ENCODE data around the gene KRI1. TPM values are rescaled to one million over a fixed set of nuclear protein-coding genes. Genes with fewer than 3 reads are reported as not detected.

The KRI1 gene
- total RNA-seq, 1 experiment from 2014 or later = 57.4 TPM

DNA sequence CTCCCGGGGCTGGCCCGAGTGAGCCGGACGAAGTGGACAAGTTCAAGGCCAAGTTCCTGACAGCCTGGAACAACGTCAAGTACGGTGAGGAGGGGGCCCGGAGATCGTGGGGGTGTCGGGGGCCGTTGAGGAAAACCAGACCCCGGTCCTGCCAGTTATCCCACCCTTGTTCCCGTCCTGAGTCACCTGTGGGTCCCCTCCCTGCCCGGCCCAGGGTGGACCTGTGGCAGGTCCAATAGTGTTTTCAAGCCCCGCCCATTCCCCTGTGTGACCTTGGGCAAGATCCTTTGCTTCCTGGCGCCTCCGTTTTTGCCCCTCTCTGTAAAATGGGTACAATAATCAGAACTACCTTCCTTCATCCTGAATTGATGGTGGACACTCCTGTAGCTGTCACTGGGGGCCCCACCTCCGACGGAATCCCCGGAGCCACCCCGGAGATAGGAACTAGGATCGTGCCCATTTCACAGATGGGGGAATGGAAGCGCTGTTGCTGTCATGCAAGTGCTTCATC lies 21.5 kb downstream of the KRI1 start:
- no peaks in the 10 kb centered on the region for H3K79me2 ChIP-seq (ENCODE audit: insufficient read depth, low read length)
- H3K9me3 Mint-ChIP-seq = no peaks in the 10 kb centered on the region
- no peaks in the 10 kb centered on the region for H3K79me1 ChIP-seq (ENCODE audit: insufficient read depth, low read depth, low read length, poor library complexity, severe bottlenecking)
- no peak overlapping the region for H3K4ac ChIP-seq (ENCODE audit: low read depth, low read length)
- H3K4me2 ChIP-seq (ENCODE audit: insufficient read depth, insufficient read length, low read length) = peak overlapping the region; percentile 53
- H3K27me3 ChIP-seq (ENCODE audit: insufficient read depth, low read length) = no peaks in the 10 kb centered on the region
- peaks cover 10 to 21% (median 21%) of the 10 kb centered on the region in 3 experiments; a peak in 6 of 7 replicates for H3K36me3 Mint-ChIP-seq (ENCODE audit: insufficient read depth in 1 of 3, low read depth in 3 of 3)
- H4K20me1 ChIP-seq (ENCODE audit: control insufficient read depth, insufficient read depth, insufficient read length) = no peaks in the 10 kb centered on the region
- H2BK20ac ChIP-seq (ENCODE audit: low read depth, low read length, poor library complexity, severe bottlenecking) = no peak overlapping the region
- TF ChIP-seq, protein P1, sequence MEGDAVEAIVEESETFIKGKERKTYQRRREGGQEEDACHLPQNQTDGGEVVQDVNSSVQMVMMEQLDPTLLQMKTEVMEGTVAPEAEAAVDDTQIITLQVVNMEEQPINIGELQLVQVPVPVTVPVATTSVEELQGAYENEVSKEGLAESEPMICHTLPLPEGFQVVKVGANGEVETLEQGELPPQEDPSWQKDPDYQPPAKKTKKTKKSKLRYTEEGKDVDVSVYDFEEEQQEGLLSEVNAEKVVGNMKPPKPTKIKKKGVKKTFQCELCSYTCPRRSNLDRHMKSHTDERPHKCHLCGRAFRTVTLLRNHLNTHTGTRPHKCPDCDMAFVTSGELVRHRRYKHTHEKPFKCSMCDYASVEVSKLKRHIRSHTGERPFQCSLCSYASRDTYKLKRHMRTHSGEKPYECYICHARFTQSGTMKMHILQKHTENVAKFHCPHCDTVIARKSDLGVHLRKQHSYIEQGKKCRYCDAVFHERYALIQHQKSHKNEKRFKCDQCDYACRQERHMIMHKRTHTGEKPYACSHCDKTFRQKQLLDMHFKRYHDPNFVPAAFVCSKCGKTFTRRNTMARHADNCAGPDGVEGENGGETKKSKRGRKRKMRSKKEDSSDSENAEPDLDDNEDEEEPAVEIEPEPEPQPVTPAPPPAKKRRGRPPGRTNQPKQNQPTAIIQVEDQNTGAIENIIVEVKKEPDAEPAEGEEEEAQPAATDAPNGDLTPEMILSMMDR (conservative IDR thresholded peaks at IDR 0.05) = no peak
- no peak overlapping the region for H4K91ac ChIP-seq (ENCODE audit: insufficient read length, low read depth, low read length)
- H3K4me1 Mint-ChIP-seq = peaks cover 4 to 12% of the 10 kb centered on the region in 2 experiments
- no peak overlapping the region for H3K14ac ChIP-seq (ENCODE audit: insufficient read depth, low read length)
- H3K4me3 Mint-ChIP-seq = peak overlapping the region; percentile 89
- no peak overlapping the region for H2AK5ac ChIP-seq (ENCODE audit: insufficient read length, low read length)
- no peaks in the 10 kb centered on the region for H3K23me2 ChIP-seq (ENCODE audit: insufficient read length, low read depth, low read length, poor library complexity, severe bottlenecking)
- H2BK120ac ChIP-seq (ENCODE audit: low read depth, low read length, poor library complexity, severe bottlenecking) = no peak overlapping the region
- H2BK5ac ChIP-seq (ENCODE audit: insufficient read length, low read length) = no peak overlapping the region
- peak overlapping the region in 2 of 3 experiments; percentile 88 to 91; a peak in 4 of 7 replicates for H3K27ac Mint-ChIP-seq
- peaks cover 2% of the 10 kb centered on the region; the same call in 1 of the 2 replicates for H3K27me3 Mint-ChIP-seq (ENCODE audit: low read depth)
- H3K4me1 ChIP-seq (ENCODE audit: insufficient read depth, low read length) = no peaks in the 10 kb centered on the region
- no peaks in the 10 kb centered on the region for H3K9me3 ChIP-seq (ENCODE audit: control insufficient read depth, low read depth, low read length)
- H2AFZ ChIP-seq (ENCODE audit: low read length) = no peak overlapping the region
- no CpG with 5 or more reads among the region's 22 CpGs for WGBS (ENCODE audit: extremely low coverage, insufficient read length, low lambda C conversion rate)
- H3K27ac ChIP-seq (ENCODE audit: insufficient read length, low read depth, low read length) = no peak overlapping the region
- no peak overlapping the region for H3T11ph ChIP-seq (ENCODE audit: low read length)
- H3K56ac ChIP-seq (ENCODE audit: insufficient read length, low read depth, low read length) = no peak overlapping the region
- H4K5ac ChIP-seq (ENCODE audit: insufficient read length, low read depth, low read length) = no peak overlapping the region
- peak overlapping the region; percentile 12 for H3K9ac ChIP-seq (ENCODE audit: extremely low read depth, insufficient read length, low read length)
- no peak overlapping the region for H3K23ac ChIP-seq (ENCODE audit: insufficient read length, low read depth, low read length)
- DNase-seq = no peak
- H3K18ac ChIP-seq (ENCODE audit: insufficient read length, low read depth, low read length) = no peak overlapping the region
- no peak overlapping the region for H2BK12ac ChIP-seq (ENCODE audit: insufficient read length, low read depth, low read length)
- no peak overlapping the region for H2BK15ac ChIP-seq (ENCODE audit: low read depth, low read length)
- H4K8ac ChIP-seq (replicated peaks; ENCODE audit: insufficient read length, low read depth, low read length) = no peak overlapping the region
